GM20431 (cell line): ENCODE results near the gene RGS3.

Experiments used
- in situ Hi-C: fragments of 300-500 bp; cut with MseI, MboI; formaldehyde crosslinking; loops from one replicate; pipeline ENCODE4 v1.15.0; 2020; ENCODE audit warnings: low sequenced_read_pairs; ENCODE audit not compliant: unreplicated experiment

RGS3 gene

GRCh38 chr9:113507256-113507655, 43.7 kb downstream of the RGS3 start:
- in situ Hi-C loops, result no loop called here

- in situ Hi-C loops, result no loop called here
Measured at GRCh38 chr9:113508111-113508749, 44.7 kb downstream of the RGS3 start.

- in situ Hi-C loops, result no loop called here
Measured at GRCh38 chr9:113509463-113509862, 45.9 kb downstream of the RGS3 start.

- in situ Hi-C loops, result no loop called here
Measured at GRCh38 chr9:113511047-113511521, 47.6 kb downstream of the RGS3 start.

GRCh38 chr9:113511856-113512761, 48.6 kb downstream of the RGS3 start:
- in situ Hi-C loops, result no loop called here

- in situ Hi-C loops, result no loop called here
Measured at GRCh38 chr9:113513111-113513510, 49.6 kb downstream of the RGS3 start.

- in situ Hi-C loops, result no loop called here
Measured at GRCh38 chr9:113513536-113513935, 50.0 kb downstream of the RGS3 start.

GRCh38 chr9:113514061-113514460, 50.5 kb downstream of the RGS3 start:
- in situ Hi-C loops, result no loop called here

- in situ Hi-C loops, result no loop called here
Measured at GRCh38 chr9:113514748-113515147, 51.2 kb downstream of the RGS3 start.

- in situ Hi-C loops, result no loop called here
Measured at GRCh38 chr9:113515862-113516261, 52.3 kb downstream of the RGS3 start.

GRCh38 chr9:113516840-113517577, 53.5 kb downstream of the RGS3 start:
- in situ Hi-C loops, result no loop called here

- in situ Hi-C loops, result no loop called here
Measured at GRCh38 chr9:113519426-113520108, 56.0 kb downstream of the RGS3 start.

- in situ Hi-C loops, result no loop called here
Measured at GRCh38 chr9:113520109-113520642, 56.6 kb downstream of the RGS3 start.

GRCh38 chr9:113521693-113522255, 58.2 kb downstream of the RGS3 start:
- in situ Hi-C loops, result no loop called here

GRCh38 chr9:113522419-113522818, 58.9 kb downstream of the RGS3 start:
- in situ Hi-C loops, result no loop called here

GRCh38 chr9:113522858-113523257, 59.3 kb downstream of the RGS3 start:
- in situ Hi-C loops, result no loop called here

- in situ Hi-C loops, result no loop called here
Measured at GRCh38 chr9:113523421-113524141, 60.1 kb downstream of the RGS3 start.

GRCh38 chr9:113524468-113524867, 60.9 kb downstream of the RGS3 start:
- in situ Hi-C loops, result no loop called here

GRCh38 chr9:113525205-113525604, 61.7 kb downstream of the RGS3 start:
- in situ Hi-C loops, result no loop called here
